Lung (tissue), 12 donors: Measurements from ENCODE around the gene KLHL29. TPM values are rescaled to one million over a fixed set of nuclear protein-coding genes. Genes with fewer than 3 reads are reported as not detected.

Experiments used
- ATAC-seq: fragments of 200-7000 bp; cut with Tn5 transposase; one replicate; pipeline ENCODE4 v1.9.1; 2020; ENCODE audit warnings: moderate number of reproducible peaks; ENCODE audit not compliant: insufficient read depth, low FRiP score
- DNase-seq, 3 donors: peaks; one replicate each; pipeline ENCODE4 v3.0.0-alpha.2; 2013 to 2017
- H3K27ac ChIP-seq, 2 donors: one replicate each; pipeline ENCODE4 v1.5.1; 2013; ENCODE audit warnings: mild to moderate bottlenecking in 2 of 2, moderate library complexity in 2 of 2, control low read depth in 1 of 2, inconsistent platforms in 1 of 2, low read depth in 1 of 2, low read length in 1 of 2
- H3K27me3 ChIP-seq, 3 donors: one replicate each; pipeline ENCODE4 v1.5.1; 2013; ENCODE audit warnings: low read length in 2 of 3; ENCODE audit not compliant: control insufficient read depth in 3 of 3, insufficient read depth in 3 of 3
- H3K36me3 ChIP-seq, 4 donors: one replicate each; pipeline ENCODE4 v1.5.1; 2013; ENCODE audit warnings: low read length in 4 of 4, mild to moderate bottlenecking in 1 of 4, moderate library complexity in 1 of 4; ENCODE audit not compliant: control insufficient read depth in 4 of 4, insufficient read depth in 4 of 4
- H3K4me1 ChIP-seq, 5 donors: one replicate each; pipeline ENCODE4 v1.5.1; 2013; ENCODE audit warnings: low read length in 5 of 5, mild to moderate bottlenecking in 2 of 5, moderate library complexity in 1 of 5; ENCODE audit not compliant: control insufficient read depth in 5 of 5, insufficient read depth in 5 of 5
- H3K4me3 ChIP-seq: one replicate; pipeline ENCODE4 v1.5.1; 2013; ENCODE audit warnings: mild to moderate bottlenecking, control low read depth, moderate library complexity
- H3K9ac ChIP-seq, 2 donors: one replicate each; pipeline ENCODE4 v1.5.1; 2013; ENCODE audit warnings: low read length in 2 of 2, control low read depth in 1 of 2; ENCODE audit not compliant: insufficient read depth in 1 of 2
- H3K9me3 ChIP-seq, 4 donors: one replicate each; pipeline ENCODE4 v1.5.1; 2013; ENCODE audit warnings: low read length in 3 of 4, mild to moderate bottlenecking in 1 of 4, moderate library complexity in 1 of 4; ENCODE audit not compliant: control insufficient read depth in 4 of 4, insufficient read depth in 3 of 4
- CTCF ChIP-seq: IDR thresholded peaks from 2 replicates; pipeline ENCODE4 v1.5.1; 2012; ENCODE audit warnings: mild to moderate bottlenecking; ENCODE audit errors: control extremely low read depth, extremely low read depth
- WGBS, 2 donors: extraction: QIAGEN DNeasy Blood & Tissue Kit; methylation state at CpG; one replicate each; pipeline ENCODE4 v1.1.7; 2013; 5-methylcytosine and 5-hydroxymethylcytosine counted together
- polyA plus RNA-seq, 2 donors: library from polyadenylated mRNA; stranded (reverse); fragments of 200-250 nt; gene quantifications; one replicate each; pipeline ENCODE4 v1.2.1, GENCODE V29; 2013
- total RNA-seq, 2 donors: library from RNA; depleted of rRNA in 1 of 2; stranded (reverse); fragments of >200 nt in 1 of 2; gene quantifications; one replicate each; pipeline ENCODE4 v1.2.1, GENCODE V29; 2014 to 2021
- donor health status: control.
- donor health status: control.
- donor health status: Bipolar disorder and iron deficiency.
- donor health status: healthy.
- donor health status: DM: yes; HTN: yes; CAD: no.

Gene KLHL29
- total and polyA plus RNA-seq, 4 donors, result 2.7 to 16.2 (median 3.5) TPM

DNA sequence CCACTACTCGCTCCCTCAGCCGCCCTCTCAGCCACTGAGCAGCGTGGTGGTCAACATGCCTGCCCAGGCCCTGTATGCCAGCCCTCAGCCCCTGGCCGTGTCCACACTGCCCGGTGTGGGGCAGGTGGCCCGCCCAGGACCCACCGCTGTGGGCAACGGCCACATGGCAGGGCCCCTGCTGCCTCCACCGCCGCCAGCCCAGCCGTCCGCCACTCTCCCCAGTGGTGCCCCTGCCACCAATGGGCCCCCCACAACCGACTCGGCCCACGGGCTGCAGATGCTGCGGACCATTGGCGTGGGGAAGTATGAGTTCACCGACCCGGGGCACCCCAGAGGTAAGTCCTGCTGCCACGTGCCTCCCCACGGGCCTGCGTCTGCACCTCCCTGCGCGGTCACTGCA, 257.5 kb downstream of the KLHL29 start:
- H3K36me3 ChIP-seq, result peaks cover 0 to 16% (median 0%) of the 10 kb centered on the region in 4 donors
- DNase-seq (no peak), ATAC-seq (no peak)
- H3K4me1 ChIP-seq, result peaks cover 0 to 4% (median 0%) of the 10 kb centered on the region in 5 donors
- H3K27ac ChIP-seq, result no peak overlapping the region
- no peak overlapping the region for H3K4me3 ChIP-seq
- TF ChIP-seq CTCF, result no peak
- H3K27me3 ChIP-seq, result no peaks in the 10 kb centered on the region
- H3K9ac ChIP-seq, result no peak overlapping the region
- WGBS, 2 donors, result 93 to 97% methylated on average over 24 of the region's 24 CpGs
- peaks cover 0 to 3% (median 0%) of the 10 kb centered on the region in 4 donors for H3K9me3 ChIP-seq

DNA sequence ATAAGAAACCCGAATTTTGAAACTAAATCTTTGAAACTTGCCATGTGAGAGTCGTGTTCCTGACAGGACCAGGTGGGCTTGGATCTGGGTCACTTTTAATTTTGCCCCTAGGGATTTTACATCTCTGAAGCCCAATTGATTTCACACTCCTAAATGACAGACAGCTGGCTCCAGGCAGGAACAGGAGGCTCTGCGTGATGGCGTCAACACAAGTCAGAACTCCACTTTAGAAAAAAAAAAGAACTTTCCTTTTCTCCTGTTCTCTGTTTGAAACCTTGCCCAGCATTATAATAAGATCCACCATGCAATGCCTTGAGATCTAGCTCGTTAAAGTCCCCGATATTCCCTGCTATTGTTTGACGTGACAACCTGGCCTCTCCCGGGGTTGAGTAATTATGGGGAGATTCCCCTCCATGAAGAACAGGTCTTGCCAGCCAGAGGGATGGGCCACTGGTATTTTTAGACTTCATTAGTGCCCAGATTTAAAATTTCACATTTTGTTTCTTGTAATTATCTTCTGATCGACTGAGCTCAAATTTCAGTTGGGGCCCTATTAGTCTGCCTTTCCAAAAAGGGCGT, 260.3 kb downstream of the KLHL29 start:
- no peak for ATAC-seq
- H3K36me3 ChIP-seq, result peaks cover 0 to 14% (median 0%) of the 10 kb centered on the region in 4 donors
- no peak for DNase-seq
- peaks cover 0 to 3% (median 0%) of the 10 kb centered on the region in 4 donors for H3K9me3 ChIP-seq
- no peak overlapping the region for H3K9ac ChIP-seq
- 74 to 84% methylated on average over 10 of the region's 10 CpGs for WGBS, 2 donors
- H3K27me3 ChIP-seq, result no peaks in the 10 kb centered on the region
- no peak overlapping the region for H3K4me3 ChIP-seq
- no peaks in the 10 kb centered on the region for H3K4me1 ChIP-seq
- H3K27ac ChIP-seq, result no peak overlapping the region
- no peak for TF ChIP-seq CTCF

DNA sequence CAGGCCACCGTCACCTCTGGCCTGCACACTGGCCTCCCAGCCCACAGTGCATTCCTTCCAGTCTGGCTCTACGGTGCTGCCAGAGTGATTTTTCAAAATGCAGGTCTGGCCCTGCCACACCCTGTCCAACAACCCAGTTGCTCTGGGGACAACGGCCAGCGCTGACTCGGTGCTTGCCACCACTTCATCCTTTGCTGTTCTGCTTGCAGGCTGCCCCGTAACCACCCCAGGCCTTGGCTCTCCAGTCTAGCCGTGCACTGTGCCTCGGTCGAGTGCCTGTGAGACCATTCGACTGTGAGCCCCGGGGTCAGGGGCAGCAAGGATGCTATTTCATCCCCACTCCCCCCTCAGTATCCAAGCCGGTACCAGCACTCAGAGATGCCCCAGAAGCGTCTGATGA, 262.6 kb downstream of the KLHL29 start:
- Histone ChIP-seq H3K36me3 (peaks cover 0 to 10% (median 2%) of the 10 kb centered on the region in 4 donors), H3K9ac (no peak overlapping the region), H3K4me3 (no peak overlapping the region), H3K27ac (no peak overlapping the region), H3K27me3 (no peaks in the 10 kb centered on the region), H3K9me3 (peaks cover 0 to 5% (median 0%) of the 10 kb centered on the region in 4 donors), H3K4me1 (no peaks in the 10 kb centered on the region)
- no peak for ATAC-seq
- DNase-seq, result no peak
- WGBS, 2 donors, result 92 to 95% methylated on average over 13 of the region's 13 CpGs
- TF ChIP-seq CTCF, result no peak

- no peak for ATAC-seq
- WGBS, 2 donors, result 83 to 84% methylated on average over 10 of the region's 10 CpGs
These were observed 264.3 kb downstream of the KLHL29 start for GRCh38 chr2:23649303-23649702.

More at GRCh38 chr2:23649303-23649702, 264.3 kb downstream of the KLHL29 start:
- Histone ChIP-seq H3K4me1 (no peaks in the 10 kb centered on the region), H3K9ac (no peak overlapping the region), H3K36me3 (peaks cover 0 to 5% (median under 1%) of the 10 kb centered on the region in 4 donors), H3K9me3 (peaks cover 0 to 2% (median 0%) of the 10 kb centered on the region in 4 donors), H3K4me3 (no peak overlapping the region), H3K27me3 (no peaks in the 10 kb centered on the region), H3K27ac (no peak overlapping the region)
- DNase-seq, result no peak
- TF ChIP-seq CTCF, result no peak
